Right atrium auricular region (tissue), 2 donors: ENCODE measurements around the gene CACNA2D2. TPM values are rescaled to one million over a fixed set of nuclear protein-coding genes. Genes with fewer than 3 reads are reported as not detected.

ENCODE experiments used
- DNase-seq: peaks from one replicate; pipeline ENCODE4 v3.0.0-alpha.2; 2019; ENCODE audit warnings: low spot score
- H3K27ac ChIP-seq, 2 donors: fragments of 200-600 bp; sonication (generic); 1 replicate in 1 of 2; 2 replicates in 1 of 2; pipeline ENCODE4 v1.5.1; 2016 to 2019
- H3K27me3 ChIP-seq, 2 donors: fragments of 200-600 bp; sonication (generic); one replicate each; pipeline versions ENCODE4 v1.5.1 to v1.6.0; 2017 to 2019
- H3K36me3 ChIP-seq: fragments of 200-600 bp; sonication (generic); one replicate; pipeline ENCODE4 v1.5.1; 2016
- H3K4me1 ChIP-seq, 2 donors: fragments of 200-600 bp; sonication (generic); one replicate each; pipeline versions ENCODE4 v1.5.1 to v1.6.0; 2017 to 2019
- H3K4me3 ChIP-seq, 2 donors: fragments of 200-600 bp; sonication (generic); 1 replicate in 1 of 2; 2 replicates in 1 of 2; pipeline ENCODE4 v1.5.1; 2017 to 2019; ENCODE audit warnings: mild to moderate bottlenecking in 1 of 2, moderate library complexity in 1 of 2
- H3K9me3 ChIP-seq, 2 donors: fragments of 200-600 bp; sonication (generic); one replicate each; pipeline ENCODE4 v1.5.1; 2019
- CTCF ChIP-seq, 2 donors: fragments of 200-600 bp; sonication (generic); IDR thresholded peaks; one replicate each; pipeline ENCODE4 v1.5.1; 2019; ENCODE audit warnings: antibody characterized with exemption in 2 of 2
- total RNA-seq, 2 donors: library from RNA; depleted of rRNA; stranded (reverse); fragments of >200 nt; gene quantifications; one replicate each; pipeline ENCODE4 v1.1.0, GENCODE V29; 2016

The CACNA2D2 gene
- total RNA-seq, 2 donors from 2014 or later: 3.7 to 6.2 TPM

GRCh38 chr3:50423543-50423942, 79.9 kb downstream of the CACNA2D2 start:
- no peak for DNase-seq
- Histone ChIP-seq H3K27me3 (no peaks in the 10 kb centered on the region), H3K36me3 (no peaks in the 10 kb centered on the region), H3K27ac (no peak overlapping the region), H3K9me3 (no peaks in the 10 kb centered on the region), H3K4me3 (no peak overlapping the region), H3K4me1 (no peaks in the 10 kb centered on the region)
- no peak for TF ChIP-seq CTCF (IDR thresholded peaks at IDR 0.05)

GRCh38 chr3:50422153-50422552, 81.3 kb downstream of the CACNA2D2 start:
- DNase-seq: no peak
- no peak for TF ChIP-seq CTCF (IDR thresholded peaks at IDR 0.05)

GRCh38 chr3:50419595-50420370, 83.7 kb downstream of the CACNA2D2 start:
- no peaks in the 10 kb centered on the region for H3K9me3 ChIP-seq
- no peaks in the 10 kb centered on the region for H3K27me3 ChIP-seq
- no peak overlapping the region for H3K27ac ChIP-seq
- no peaks in the 10 kb centered on the region for H3K4me1 ChIP-seq
- no peak for TF ChIP-seq CTCF (IDR thresholded peaks at IDR 0.05)
- no peaks in the 10 kb centered on the region for H3K36me3 ChIP-seq
- no peak overlapping the region for H3K4me3 ChIP-seq
- DNase-seq: no peak

More at GRCh38 chr3:50422153-50422552, 81.3 kb downstream of the CACNA2D2 start:
- Histone ChIP-seq H3K9me3 (no peaks in the 10 kb centered on the region), H3K27ac (no peak overlapping the region), H3K4me3 (no peak overlapping the region), H3K27me3 (no peaks in the 10 kb centered on the region), H3K4me1 (no peaks in the 10 kb centered on the region), H3K36me3 (no peaks in the 10 kb centered on the region)

GRCh38 chr3:50418850-50419249, 84.6 kb downstream of the CACNA2D2 start:
- H3K4me1 ChIP-seq: no peaks in the 10 kb centered on the region
- no peaks in the 10 kb centered on the region for H3K9me3 ChIP-seq
- DNase-seq: no peak
- H3K4me3 ChIP-seq: no peak overlapping the region
- no peak overlapping the region for H3K27ac ChIP-seq
- no peaks in the 10 kb centered on the region for H3K36me3 ChIP-seq
- no peaks in the 10 kb centered on the region for H3K27me3 ChIP-seq
- no peak for TF ChIP-seq CTCF (IDR thresholded peaks at IDR 0.05)

- no peak for TF ChIP-seq CTCF (IDR thresholded peaks at IDR 0.05)
- Histone ChIP-seq H3K27me3 (no peaks in the 10 kb centered on the region), H3K4me3 (no peak overlapping the region), H3K9me3 (no peaks in the 10 kb centered on the region), H3K36me3 (no peaks in the 10 kb centered on the region), H3K4me1 (no peaks in the 10 kb centered on the region), H3K27ac (no peak overlapping the region)
- DNase-seq: no peak
Observed at GRCh38 chr3:50417637-50418033, 85.8 kb downstream of the CACNA2D2 start.
